Occipital lobe (tissue), 2 donors: ENCODE measurements around the gene CAPN13. TPM values are rescaled to one million over a fixed set of nuclear protein-coding genes. Genes with fewer than 3 reads are reported as not detected.
"Not testable (repeated sequence)": the region's sequence is repeated elsewhere in the genome, so short reads cannot be mapped to it uniquely, and the experiment has no call there.

Experiments
- DNase-seq: peaks from one replicate; lab custom pipeline; 2025; lab: John Stamatoyannopoulos, UW
- total RNA-seq: library from RNA; depleted of rRNA; stranded (reverse); fragments of >200 nt; gene quantifications from one replicate; pipeline ENCODE4 v1.2.3, GENCODE V29; 2014

CAPN13 gene
- total RNA-seq, 1 donor from 2014 or later = 0.16 TPM

DNA sequence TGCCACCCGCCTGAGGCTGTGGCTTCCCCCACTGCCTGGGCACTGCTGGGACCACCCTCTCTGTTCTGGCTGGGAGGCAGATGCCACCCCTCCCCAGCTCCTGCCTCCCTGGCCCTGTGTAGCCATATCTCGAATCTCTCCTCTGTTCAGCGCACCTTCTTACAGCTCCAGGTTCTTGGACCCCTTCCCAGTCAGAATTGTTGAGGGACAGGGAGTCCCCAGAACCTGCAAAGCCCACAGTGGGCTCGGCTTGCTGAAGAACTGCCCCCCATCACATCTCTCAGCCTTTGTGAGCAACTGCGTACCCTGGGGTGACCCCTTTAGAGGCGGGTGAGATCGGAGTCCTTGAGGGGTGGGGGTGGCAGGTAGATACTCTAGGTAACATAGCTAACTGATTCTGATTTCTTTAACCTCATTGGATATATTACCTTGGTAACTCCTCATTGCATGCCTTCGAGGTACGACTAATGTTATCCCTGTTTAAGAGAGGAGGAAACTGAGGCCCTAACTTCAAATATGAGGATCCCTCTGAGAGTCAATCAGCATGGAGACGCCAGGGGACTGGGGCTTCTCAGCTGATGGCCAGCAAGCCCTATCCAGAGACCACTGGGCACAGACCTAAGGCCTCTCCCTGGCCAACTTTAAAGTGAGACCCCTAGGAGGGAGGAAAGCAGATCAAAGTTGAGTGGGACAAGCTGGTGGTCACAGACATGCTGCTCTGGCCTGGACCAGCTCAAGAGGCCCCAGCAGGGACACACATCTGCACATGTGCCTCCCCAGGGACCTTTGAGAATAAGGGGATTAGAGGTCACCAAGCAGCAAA lies 101.3 kb downstream of the CAPN13 start:
- no peak for DNase-seq

DNA sequence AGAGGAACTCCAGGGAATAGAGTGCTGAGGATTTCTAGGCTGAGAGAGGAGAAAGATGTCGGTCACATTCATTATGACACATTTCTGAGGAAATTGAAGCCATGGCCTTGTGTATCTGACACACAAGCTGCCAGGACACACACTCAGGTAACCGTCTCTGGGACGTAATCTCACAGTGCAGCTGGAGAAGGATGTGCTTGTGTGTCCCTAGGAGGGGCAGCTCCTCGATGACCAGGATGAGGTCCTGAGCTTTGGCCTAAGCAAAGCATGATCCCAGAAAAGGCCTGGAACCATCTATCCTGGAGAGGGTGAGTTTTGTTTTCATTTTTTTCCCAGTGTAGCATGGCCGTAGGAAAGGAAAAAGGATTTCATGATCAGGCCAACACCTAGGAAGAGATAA lies 102.2 kb downstream of the CAPN13 start:
- DNase-seq = no peak

DNA sequence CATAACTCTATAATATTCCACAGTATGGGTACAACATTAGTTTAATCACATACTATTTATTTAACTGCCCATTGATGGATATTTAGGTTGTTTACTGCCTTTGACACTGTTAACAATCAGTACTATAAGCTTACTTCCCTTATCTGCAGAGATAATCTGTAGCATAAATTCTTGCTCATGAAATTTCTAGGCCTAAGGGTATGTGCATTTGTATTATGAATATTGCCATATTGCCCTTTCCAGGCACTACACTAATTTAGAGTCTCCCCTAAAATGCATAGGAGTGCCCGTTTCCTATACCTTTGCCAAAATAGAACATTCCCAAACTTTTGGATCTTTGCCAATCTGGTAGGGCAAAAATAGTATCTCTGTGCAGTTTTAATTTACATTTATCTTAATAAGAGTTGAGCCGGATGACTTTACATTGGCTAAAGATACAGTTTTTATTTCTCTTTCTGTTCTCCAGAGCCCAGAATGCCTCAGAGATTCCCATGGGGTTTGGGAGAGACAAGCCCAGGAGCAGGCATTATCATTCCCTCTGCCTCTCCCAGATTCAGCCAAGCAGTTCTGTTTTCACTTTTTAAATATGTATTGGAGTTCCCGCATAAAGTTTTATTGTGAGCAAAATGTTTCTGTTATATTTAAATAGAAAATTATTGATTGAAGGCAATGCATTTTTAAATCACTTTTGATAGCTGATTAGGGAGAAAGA lies 102.8 kb downstream of the CAPN13 start:
- DNase-seq = no peak

DNA sequence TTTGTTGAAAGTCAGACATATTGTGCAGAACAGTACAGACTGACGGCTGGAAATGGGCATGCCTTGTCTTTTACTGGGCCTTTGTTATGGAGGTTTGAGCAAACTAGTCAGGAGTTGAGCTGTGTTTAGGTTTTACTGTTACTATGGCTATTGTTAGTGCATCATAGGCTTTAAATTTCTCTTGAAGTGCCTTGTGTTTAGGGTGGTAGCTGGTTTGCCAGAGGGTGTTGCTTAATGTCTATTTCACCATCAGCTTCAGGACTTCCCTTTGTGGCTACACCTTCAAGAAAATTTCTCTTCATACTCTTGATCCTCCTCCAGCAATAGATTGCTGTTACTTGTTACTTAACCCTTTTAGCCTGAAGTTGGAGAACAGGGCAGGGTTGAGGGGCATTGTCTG lies 104.6 kb downstream of the CAPN13 start:
- no peak for DNase-seq

DNA sequence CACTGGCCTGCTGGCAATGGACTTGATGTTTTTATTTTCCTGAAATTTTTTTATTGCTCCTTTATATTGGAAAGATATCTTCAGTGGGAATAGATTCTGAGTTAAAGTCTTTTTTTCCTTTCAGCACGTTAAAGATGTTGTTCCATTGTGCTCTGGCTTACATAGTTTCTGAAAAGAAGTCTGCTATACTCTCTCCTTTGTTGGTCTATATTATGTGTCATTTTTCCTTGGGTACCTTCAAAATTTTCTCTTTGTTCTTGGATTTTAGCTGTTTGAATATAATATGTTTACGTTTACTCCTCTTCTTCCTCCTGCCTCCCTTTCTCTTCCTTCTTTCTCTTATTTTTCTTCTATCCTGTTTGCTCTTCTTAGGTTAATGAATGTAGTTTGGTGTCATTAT lies 105.5 kb downstream of the CAPN13 start:
- no peak for DNase-seq

DNA sequence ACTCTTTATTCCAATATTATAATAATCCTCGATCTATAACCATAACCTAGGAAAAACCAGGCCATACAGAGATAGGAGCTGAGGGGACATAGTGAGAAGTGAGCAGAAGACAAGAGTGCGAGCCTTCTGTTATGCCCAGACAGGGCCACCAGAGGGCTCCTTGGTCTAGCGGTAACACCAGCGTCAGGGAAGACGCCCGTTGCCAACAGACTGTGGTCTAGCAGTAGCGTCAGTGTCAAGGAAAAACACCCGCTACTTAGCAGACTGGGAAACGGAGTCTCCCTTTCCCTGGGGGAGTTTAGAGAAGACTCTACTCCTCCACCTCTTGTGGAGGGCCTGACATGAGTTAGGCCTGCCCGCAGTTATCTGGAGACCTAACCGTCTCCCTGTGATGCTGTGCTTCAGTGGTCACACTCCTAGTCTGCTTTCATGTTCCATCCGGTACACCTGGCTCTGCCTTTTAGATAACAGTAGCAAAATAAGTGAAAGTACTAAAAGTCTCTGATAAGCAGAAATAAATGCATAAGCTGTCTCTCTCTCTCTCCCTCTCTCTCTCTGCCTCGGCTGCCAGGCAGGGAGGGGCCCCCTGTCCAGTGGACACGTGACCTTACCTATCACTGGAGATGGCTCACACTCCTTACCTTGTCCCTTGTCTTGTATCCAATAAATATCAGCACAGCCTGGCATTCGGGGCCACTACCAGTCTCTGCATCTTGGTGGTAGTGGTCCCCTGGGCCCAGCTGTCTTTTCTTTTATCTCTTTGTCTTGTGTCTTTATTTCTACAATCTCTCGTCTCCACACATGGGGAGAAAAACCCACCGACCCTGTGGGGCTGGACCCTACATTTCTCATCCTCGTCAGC lies 109.8 kb downstream of the CAPN13 start:
- DNase-seq = not testable (repeated sequence)

DNA sequence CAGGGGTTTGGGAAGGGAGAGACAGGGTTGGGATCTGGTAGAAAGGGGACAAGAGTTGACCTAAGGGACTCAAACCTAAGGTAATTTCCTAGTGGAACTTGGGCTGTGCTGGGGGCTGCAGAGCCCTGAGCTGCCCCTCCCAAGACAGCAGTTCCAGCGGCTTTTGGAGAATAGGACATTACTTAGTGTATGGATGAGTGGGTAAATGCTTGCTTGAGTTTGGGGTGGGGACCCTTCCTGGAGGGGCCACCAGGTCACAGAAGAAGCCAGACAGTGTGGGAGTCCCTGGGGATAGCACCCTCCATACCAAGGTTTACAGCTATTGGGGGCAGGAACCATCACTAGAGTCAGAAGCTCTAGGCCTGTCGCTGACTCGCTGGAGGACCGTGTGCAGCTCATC lies 111.5 kb downstream of the CAPN13 start:
- DNase-seq = no peak

DNA sequence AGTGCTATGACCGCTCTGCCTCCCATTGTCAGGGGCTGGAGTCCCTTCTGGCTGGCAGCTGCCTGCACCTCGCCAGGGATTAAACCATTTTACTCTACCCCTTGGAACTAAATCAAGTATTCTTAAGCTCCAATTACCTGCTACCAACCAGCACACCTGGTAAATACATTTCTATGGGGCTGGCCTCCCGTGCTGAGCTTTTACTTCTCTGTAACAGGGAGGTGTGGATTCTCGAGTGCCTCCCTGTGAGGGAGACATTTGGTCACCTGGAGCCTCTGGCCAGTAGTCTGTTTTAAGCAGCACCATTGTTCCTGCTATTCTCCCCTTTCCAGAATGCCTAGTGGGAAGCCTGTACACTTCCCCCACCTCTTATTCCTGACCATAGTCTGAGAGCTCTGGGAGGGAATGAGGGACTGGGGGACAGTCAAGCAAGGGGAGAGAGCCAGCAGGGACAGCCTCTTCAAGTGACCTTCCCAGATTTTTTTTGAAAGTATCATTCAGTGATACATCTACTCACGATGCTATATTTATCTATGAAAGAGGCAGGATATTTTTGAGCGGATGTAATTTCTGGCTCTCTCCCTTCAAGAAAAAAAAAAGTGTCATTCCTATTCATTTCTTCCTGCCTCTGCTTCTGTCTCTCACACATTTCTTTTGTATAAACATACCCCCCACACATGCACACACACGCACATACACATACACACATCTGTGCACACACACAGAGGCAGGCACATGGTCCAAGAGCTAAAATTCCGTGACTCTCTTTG lies 112.8 kb downstream of the CAPN13 start:
- DNase-seq = no peak

DNA sequence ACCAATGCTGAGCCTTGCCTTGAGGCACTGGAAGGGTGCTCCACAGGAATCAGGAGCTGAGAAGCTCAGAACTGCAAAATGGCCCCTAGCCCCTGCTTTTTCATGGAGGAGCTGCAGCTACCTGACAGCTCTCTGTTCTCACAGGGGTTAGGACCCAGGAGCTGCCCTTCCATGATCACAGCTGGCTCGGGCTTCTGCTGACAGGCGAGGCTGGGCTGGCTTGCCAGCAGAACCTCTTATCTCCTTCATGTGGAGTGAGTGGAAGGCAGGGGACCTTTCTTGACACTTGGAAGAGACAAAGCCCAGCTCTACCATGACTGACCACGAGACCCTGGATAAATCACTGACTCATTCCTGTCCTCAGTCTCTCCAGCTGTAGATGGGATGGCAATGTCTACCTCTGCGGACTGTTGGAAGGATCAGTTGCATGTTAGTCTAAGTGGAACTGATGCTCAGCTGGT lies 113.4 kb downstream of the CAPN13 start:
- no peak for DNase-seq

DNA sequence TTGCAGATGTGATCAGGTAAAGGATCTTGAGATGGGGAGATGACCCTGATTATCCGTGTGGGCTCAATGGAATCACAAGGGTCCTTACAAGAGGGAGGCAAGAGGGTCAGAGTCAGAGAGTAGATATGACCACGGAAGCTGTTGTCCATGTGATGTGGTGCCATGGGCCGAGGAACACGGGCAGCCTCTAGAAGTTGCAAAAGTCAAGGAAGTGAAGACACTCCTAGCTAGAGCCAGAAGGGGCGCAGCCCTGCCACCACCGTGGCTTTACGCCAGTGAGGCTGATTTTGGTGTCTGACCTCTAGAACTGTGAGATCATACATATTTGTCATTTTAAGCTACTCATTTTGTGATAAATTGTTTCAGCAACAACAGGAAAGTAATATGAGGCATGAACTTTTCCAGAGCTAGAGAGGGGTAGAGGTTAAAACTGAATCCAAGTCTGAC lies 114.4 kb downstream of the CAPN13 start:
- DNase-seq = no peak

DNA sequence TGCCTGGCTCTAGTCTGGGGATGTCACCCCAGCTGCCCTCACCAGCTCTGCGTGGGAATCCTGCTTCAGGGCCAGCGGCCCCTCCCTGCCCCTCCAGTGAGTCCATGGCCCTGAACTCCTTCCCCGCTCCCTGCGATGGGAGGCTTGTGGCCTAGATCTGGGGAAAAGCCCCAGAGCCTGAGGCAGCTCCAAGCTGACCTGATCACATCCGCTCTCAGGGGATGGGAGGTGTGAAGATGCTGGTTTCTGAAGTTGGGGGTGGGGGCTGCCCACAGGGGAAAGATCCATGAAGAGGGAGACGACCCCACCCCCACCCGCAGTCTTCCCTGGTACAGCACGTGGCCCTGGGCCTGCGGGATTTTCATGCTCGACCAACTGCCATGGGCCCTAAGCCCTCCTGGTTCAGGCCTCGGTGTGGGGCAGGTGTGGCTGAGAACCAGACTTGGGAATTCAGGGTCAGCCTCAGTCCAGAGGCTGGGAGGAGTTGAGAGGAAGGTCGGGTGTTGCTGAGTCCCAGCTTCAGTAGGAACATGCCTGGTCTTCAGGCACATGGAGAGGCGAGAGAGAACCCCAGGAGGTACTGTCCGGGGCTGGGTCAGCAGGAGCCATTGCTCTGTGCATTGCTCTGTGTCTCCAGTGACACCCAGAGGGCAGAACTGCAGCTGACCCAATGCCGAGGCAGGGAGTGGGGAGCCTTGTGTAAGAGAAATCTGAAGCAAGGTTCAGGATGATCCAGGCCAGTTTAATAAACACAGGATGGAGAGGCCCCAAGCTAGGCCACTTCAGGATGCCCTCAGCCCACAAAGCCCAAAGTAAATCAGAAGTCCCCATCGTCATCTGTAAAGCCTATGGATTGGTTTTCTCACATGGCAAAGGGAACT lies 115.1 kb downstream of the CAPN13 start:
- no peak for DNase-seq

DNA sequence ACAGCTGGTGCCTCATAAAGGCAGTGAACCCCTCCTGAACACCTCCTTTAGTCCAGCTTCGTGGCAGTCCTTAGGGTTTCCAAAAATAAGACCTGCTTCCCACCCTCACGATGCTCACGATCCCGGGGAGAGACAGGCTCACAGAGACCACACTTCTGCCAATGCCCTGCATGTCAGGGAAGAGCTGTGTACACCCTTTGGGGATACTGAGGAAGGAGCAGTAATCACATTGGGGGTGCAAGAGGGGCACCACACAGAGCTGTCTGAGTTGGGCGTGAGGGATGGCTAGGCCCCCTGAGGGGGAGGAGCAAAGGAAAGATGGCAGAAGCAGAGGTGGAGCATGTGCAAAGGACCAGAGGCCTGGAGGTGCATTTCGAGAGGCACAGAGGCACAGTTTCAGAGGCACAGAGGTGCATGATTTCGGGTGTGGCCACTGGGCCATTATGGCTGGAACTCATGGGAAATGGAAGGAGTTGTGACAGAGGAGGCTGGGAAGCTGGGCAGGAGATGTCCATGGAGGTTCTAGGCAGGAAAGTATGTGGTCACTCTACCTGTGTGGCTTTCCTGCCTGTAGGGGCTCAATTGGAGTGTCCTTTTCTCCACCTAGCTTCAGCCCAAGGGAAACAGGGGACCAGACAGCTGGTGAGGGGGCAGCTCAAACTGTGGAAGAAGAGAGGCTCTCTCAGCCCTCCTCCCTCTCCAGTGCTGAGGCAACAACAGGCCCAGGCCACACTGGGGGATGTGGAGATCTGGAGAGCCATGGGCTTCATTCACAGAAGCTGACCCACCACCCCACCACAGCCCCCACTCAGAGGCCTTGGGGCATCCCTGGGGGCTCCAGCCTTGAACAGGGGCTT lies 115.9 kb downstream of the CAPN13 start:
- DNase-seq = no peak

DNA sequence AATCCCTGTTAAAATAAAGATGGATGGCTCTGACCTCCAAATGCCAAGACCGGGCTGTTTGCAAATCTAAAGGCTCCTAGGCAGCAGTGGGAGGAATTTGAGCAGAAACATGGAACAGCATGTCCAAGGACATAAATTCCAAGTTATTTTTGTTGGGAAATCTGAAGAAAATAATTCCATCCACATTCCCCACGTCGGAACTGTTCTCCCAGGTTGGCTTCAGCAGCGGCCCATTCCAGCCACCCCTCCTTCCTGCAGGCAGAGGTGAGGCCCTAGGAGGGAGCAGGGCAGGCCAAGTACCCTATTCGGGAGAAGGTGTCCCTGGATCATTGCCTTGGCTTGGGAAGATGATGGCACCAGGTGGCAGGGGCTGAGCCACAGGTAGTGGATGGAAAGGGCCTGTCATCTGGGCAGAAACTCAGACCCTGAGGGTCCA lies 117.1 kb downstream of the CAPN13 start:
- no peak for DNase-seq

DNA sequence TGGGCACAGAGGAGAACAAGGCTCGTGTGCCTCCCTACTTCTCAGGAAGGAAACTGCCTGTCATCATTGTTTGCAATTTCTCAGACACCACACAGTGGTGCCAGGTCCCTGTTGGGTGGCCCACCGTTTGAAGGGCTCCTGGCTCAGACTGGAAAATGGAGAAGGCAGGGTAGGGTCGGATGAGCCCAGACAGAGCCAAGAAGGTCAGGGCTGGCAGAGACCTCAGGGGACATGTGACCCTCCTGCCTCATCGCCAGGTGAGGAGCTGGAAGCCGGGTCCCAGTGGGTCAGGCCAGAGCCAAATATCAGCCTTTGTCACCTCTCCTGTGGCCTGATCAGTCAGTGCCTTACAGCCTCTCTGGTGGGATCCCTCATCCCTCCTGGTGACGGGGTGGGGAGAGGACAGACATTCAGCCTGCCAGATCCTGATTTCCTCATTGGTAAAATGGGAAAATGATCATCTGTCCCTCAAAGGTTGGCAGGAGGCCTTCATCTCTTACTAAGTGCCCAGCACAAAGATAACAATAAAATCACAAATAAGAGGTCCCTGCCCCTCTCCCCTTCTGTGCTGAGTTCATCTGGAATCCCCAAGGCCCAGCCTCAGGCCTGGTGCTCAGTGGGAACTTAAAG lies 117.6 kb downstream of the CAPN13 start:
- DNase-seq = no peak

DNA sequence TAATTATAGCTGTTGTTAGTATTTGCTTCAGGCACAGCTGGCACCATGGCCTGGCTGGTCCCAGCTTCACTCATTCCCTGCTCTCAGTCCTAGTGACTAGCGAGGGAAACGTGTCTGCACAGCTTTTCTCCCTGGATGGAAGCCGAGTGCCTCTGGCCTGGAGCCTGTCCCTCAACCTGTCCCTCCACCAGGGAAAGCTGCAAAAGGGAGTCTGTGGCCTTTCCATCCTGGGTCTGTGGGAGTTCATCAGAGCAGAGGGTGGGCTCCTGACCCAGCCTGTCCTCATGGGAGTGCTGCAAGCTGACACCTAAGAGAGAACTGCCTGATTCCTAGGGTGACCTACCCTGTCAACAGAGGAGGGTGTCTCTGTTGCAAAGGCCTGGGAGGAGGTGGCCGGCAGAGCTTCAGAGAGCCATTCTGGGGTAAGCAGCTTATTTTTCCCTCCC lies 118.3 kb downstream of the CAPN13 start:
- no peak for DNase-seq

DNA sequence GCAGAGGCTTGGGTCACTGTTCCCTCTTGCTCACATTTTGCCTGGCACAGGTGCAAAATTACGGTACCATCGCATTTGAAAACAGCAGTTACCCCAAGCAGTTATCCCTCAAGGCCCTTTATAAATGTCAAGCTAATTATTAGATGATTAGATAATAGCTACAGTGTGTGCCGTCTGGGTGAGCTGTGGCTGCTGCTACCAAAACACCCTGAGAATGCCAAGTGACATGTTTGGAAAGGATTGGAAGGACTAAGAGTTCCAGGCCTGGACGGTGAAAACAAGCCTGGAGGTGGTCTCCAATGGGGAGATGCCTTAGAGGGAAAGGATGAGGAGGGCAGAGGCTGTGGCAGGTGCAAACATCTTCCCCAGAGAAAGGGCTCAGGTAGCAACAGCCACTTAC lies 120.6 kb downstream of the CAPN13 start:
- DNase-seq = no peak

DNA sequence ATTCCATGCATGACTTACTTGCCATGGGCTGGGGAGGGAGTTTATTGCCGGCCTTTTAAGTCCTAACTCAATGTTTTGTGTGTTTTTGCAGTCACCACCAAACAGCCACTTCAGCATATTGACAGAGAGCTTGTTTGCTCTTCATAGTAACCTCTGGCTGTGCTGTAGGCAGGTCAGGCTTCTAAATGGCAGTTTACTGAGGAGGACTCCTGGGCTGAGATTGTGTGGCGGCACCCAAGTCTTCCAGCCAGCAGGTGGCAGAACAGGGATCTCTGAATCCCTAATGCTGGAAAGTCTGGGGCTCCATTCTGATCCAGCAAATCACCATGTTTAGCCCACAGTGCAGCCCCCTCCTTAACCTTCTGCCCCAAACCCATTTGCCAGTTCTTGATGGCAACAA lies 121.2 kb downstream of the CAPN13 start:
- no peak for DNase-seq

DNA sequence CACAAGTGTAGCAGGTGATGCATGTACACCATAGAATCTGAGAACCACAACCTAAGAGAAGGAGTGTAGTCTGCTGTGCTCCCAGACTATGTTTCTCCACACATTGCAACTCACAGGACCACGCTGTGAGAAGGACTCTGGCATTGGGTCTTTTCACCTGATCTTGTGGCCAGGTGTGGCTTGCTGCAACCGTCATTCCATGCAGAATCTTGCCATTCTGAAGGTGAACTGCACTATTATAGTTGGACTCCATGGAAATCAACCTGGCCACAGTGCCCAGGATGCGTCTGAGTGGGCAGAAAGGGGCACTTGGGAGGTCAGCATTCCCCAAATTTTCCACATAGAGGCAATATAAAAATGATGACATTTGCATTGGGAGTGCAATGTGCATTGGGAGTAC lies 122.2 kb downstream of the CAPN13 start:
- DNase-seq = no peak

DNA sequence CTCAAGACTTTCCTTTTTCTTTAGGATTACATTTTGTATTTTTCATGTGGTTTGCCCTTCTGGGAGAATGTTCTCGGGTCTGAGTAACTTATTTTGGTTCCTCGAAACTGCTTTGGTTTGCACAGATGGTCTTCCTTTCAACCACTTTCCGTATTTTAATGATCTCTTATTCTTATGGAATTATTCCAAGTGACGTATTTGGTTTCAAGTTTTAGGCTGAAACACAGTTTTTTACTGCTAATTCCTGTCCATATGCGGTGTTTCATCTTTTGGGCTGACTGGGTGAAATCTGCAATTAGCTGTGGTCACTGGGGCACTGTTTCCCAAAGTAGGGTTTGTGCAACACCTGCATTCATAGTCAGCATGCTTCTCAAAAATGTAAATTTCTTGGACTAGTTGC lies 122.7 kb downstream of the CAPN13 start:
- DNase-seq = no peak
